Measurements from ENCODE around the gene CD38. TPM values are rescaled to one million over a fixed set of nuclear protein-coding genes. Genes with fewer than 3 reads are reported as not detected.
A peak's percentile ranks its signal among the peaks of the same experiment; 100 is the strongest.
"Not testable (repeated sequence)": the region's sequence is repeated elsewhere in the genome, so short reads cannot be mapped to it uniquely, and the experiment has no call there.

Gene CD38
- total RNA-seq, 1 donor from 2014 or later: 9.4 TPM

DNA sequence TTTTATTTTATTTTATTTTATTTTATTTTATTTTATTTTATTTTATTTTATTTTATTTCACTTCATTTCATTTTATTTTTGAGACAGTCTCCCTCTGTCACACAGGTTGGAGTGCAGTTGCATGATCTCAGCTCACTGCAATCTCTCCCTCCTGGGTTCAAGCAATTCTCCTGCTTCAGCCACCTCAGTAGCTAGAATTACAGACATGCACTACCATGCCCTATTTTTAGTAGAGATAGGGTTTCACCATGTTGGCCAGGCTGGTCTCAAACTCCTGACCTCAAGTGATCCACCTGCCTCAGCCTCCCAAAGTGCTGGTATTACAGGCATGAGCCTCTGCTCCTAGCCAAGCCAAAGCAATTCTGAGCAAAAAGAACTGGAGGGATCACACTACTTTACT lies 24.4 kb downstream of the CD38 start:
- DNase-seq: not testable (repeated sequence)

DNA sequence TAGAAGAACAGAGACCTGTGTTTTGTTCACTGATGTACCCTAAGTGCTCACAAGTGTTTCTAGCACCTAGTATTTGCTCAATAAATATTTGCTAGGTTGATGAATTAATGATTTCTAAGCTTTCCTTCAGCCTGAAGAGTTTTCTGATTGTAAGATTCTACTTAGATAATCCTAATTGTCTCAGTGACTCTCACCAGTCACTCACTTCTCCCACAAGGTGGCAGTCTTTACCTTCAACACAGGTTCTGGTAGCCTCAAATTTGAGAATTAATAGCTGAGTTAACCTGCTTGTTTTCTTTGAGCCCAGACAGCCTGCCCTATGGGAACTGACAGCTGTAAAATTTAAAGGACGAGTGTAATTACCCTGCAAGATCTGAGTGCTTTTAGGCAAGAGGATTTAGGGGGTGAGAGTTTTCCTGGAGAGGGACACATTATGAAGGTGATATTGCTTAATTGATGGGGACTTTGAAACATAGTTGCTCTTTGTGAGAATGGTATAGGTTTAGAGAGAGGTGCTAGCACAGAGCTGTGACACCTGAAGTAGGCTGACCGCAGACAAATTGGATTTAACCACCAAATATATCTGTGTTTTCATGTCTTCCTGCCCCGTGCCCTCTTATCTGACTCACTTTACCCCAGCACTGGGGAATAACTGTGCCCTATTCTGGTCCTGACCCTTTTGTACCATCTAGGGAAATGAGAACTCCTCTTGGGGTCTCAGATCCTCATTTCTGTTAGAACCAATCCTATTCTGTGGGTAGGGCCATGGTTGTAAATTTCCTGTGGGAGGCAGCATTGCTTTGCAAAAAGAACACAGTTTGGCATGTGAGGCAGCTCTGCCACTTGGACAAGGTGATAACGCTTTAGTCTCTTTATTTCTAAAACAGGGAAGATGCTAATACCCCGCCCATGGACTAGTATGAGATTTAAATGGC lies 27.7 kb downstream of the CD38 start:
- DNase-seq: peak; percentile 80

DNA sequence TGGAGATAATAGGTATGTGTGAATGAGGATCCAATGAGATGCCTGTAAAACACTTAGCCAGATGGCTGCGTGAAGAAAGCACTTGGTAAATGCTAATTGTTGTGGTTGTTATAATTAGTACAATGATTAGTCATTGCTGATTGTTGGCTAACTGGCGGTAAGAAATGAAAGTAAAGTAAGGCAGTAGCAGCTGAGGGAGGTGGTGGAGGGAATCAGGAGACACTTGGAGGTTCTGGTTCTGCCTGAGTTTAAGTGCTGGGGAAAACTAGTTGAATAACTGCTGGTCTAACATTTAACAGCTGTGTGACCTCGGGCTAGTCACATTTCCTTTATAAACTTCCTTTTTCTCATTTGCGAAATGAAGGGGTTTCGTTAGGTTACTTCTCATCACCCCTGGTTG lies 30.9 kb downstream of the CD38 start:
- peak; percentile 7 for DNase-seq

DNA sequence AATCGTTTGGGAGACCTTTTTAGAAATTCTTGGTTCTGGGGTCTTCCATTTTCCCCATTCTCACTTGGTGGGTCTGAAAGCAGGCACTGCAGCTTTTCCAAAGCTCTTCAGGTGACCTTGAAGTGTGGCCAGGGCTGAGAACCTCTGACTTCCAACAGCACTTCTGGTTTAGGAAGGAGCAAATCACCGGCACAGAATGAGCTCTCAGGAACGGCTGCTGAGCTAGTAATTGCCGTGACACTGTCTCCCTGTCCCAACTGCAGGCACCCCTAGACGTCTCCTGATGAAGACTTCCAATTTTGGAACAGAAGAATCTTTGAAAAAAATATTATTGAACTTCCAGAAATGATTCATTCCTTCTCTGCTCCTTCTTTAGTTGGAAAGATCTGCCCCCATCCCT lies 31.3 kb downstream of the CD38 start:
- DNase-seq: no peak

DNA sequence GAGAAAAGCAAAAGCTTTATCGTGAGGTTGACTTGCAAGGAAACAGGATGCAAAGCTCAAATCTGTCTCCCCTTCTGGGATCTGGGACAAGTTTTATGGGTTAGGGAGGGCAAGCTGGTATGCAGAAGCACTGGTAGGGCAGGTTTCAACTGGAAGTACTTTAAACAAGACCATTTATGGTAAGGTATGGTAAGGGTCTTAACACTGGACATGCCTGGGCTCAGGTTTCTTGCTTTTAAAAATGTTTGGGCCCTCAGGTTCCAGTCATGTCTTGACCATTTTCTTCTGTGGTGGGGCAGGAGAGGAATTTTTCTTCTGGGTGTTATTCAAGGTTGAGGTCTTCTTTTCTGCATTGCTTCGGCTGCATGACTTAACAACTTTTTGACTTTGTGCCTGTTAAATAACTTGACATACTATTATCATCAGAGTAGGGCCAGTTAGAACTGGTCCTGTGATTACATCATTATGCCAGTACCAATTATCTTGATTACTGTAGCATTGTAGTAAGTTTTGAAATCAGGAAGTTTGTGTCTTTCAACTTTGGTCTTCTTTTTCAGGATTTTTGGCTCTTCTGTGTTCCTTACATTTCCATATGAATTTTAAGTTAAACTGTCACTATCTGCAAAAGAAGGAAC lies 33.7 kb downstream of the CD38 start:
- no peak for DNase-seq

DNA sequence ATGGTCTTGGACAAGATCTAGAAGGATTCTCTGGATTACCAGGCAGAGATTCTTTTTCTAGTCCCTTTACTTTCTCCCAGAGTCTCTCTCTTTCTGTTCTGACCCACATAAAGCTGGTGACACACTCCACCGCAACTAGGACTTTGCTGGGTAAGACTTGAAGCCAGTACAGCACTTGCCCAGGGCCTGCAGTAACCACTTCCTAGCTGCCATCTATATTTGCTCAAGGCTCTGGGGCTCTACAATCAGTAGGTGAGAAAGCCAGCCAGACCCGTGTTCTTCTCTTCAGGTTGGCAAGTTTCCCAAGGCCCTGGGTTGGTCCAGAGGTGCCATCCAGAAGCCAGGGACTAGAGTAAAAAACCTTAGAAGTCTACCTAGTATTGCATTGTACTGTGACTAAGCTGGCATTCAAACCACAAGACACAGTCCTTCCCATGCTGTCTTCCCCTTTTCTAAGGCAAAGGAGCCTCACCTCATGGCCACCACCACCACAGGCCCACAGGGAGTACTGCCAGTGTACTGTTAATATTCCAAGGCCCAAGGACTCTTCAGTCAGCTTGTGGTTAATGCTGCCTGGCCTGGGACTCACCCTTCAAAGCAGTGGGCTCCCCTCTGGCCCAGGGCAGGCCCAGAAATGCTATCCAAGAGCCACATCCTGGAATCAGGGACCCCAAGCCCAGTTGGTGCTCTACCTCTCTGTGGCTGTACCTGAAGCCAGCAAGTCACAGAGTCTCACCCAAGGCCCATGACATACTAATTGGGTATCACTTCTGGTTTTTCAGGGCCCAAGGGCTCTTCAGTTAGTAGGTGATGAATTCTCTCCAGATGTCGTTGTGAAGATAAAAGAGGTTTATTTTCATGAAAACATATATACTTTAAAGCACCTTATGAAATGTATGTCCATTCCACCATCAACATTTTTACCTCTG lies 54.7 kb downstream of the CD38 start:
- DNase-seq: no peak

DNA sequence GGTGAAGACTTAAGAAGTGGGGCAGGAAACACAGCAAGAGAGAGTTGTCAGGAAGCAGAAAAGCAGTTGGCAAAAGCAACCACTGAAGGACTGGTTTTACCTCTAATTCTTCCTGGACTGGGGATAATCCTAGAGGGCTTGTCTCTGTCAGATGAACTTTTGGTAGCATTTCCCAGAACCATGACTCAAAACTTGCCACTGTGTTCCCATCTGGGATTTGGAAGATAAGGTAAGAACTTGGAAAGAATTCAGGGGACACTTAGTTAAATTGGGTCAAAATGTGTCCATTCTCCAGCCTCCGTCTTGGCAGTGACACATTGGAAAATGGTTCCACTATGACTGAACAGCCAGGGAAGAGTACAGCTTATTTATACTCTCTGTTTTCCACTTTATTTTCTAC lies 55.7 kb downstream of the CD38 start:
- DNase-seq: no peak

DNA sequence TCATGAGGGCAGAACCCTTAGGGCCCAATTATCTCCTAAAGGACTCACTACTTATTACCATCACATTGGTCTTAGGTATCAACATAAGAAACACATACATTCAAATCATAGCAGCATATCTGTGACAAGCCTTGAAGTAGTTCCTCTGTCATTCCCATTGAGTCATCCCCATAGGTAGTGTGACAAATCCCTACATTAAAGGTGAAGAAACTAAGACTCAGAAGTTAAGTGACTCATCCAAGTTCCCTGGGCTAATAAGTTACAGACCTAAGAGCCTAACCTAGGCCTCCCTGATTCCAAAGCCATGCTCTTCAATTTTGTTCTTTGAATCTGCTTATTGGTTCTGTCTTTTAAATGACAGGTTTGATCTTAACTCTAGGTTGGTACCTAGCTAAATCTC lies 58.2 kb downstream of the CD38 start:
- no peak for DNase-seq

DNA sequence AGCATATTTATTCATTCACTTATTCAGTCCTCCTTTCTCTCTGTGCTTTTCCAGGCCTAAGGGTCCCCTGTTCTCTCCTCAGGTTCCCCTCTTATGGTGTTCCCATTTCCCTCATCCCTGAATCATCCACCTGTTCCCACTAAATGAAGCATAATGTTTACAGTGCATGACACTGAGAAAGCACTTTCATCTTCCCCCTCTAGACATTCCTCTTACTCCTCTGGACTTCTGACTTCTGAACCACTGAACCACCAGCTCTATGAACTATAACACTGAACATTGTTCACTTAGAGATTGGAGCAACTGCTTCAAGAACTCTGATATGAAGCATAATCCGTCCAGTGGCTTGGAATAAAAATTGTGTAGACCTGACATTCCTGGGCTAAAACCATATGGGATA lies 59.5 kb downstream of the CD38 start:
- no peak for DNase-seq

DNA sequence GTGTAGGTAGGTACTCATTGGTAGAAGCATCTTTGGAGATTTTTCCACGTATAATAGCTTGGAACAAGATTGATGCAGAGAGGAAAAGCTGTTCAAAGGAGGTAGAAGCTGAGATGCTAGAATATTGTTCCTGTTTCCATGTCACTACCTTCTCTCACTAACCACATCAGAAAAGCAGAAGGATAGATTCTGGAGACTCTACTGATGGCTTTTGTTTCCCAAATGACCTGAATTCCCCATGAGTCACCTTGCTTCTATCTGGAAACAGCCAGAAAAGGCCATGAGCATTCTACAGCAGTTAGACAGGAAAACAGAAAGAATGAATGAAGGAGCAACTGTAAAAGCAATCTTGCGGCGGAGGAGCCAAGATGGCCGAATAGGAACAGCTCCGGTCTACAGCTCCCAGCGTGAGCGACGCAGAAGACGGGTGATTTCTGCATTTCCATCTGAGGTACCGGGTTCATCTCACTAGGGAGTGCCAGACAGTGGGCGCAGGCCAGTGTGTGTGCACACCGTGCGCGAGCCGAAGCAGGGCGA lies 63.1 kb downstream of the CD38 start:
- DNase-seq: not testable (repeated sequence)

DNA sequence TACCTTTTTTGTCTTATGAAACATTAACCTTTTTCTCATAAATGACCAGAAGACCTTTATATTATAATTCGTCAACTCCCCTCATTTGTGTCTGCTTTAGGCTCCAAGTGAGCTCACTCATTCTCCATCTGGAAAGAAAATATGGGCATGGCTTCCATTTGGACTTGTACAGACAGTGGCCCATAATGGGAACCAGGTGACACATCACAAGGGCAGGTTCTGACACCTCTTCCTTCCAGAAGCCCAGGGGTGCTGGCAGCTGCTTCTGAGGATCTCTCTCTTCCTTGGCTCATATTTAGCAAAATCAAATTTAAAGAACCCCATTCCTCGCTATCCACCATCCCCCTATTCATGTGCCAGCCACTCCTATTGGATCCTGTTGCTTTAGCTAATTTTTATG lies 69.6 kb downstream of the CD38 start:
- DNase-seq: no peak

DNA sequence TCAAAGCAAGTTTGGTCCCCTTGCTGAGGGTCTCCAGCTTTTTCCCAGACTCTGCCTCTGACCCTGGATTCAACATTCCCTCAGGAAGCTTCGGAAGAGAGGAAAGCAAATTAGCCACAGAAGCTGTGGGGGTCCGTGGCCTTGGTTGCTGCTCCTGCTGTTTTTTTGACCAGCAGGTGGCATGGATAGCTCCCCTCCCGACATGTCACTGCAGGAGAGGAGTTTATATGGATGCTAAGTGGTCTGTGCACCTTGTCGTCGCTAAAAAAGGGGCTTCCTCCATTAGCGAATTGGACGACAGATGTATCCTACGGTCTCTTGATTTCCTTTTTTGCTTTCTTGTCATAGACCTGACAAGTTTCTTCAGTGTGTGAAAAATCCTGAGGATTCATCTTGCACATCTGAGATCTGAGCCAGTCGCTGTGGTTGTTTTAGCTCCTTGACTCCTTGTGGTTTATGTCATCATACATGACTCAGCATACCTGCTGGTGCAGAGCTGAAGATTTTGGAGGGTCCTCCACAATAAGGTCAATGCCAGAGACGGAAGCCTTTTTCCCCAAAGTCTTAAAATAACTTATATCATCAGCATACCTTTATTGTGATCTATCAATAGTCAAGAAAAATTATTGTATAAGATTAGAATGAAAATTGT lies 70.2 kb downstream of the CD38 start:
- DNase-seq: no peak

DNA sequence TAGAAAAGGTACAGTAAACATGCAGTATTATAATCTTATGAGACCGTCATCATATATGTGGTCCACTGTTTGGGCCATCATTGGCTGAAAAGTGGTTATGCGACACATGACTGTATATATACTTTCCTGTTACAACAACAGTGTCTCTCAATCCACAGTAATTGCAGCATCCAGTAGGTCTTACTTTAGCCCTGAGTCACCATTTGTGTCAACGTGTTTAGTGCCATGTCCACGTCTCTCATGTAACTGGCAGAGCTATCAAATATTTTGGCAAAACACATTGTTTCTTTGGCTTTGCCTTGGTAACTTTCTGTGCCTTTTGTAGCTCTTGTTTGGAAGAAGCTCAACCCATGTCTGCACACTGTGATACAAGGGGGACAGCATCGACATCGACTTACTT lies 73.8 kb downstream of the CD38 start:
- no peak for DNase-seq

DNA sequence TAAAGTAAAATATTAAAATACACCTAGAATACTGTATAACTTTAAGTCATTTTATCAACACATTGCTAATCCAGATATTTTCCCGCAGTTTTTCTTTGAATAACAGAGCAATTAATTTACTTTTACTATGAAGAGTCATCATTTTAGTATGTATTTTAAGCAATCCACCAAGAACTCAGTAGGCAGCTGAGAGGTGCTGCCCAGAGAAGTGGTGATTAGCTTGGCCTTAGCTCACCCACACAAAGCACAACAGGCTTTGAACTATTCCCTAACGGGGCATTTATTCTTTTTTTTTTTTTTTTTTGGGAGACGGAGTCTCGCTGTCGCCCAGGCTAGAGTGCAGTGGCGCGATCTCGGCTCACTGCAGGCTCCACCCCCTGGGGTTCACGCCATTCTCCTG lies 74.4 kb downstream of the CD38 start:
- no peak for DNase-seq

DNA sequence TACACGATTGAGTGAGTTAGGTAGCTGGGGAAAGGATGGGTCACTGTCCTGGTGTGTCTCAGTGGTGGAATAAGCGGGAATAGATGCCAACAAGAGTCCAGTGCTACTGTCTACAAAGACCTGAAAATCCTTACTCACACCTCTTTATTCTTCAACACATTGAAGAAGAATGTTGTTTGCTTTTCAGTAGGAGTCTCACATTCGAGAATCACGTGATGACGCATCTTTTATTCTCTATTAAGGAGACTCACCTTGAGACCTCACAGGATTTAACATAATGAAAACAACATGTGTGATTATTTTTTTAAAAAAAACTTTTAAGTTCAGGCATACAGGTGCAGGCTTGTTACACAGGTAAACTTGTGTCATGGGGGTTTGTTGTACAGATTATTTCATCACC lies 75.2 kb downstream of the CD38 start:
- DNase-seq: no peak

DNA sequence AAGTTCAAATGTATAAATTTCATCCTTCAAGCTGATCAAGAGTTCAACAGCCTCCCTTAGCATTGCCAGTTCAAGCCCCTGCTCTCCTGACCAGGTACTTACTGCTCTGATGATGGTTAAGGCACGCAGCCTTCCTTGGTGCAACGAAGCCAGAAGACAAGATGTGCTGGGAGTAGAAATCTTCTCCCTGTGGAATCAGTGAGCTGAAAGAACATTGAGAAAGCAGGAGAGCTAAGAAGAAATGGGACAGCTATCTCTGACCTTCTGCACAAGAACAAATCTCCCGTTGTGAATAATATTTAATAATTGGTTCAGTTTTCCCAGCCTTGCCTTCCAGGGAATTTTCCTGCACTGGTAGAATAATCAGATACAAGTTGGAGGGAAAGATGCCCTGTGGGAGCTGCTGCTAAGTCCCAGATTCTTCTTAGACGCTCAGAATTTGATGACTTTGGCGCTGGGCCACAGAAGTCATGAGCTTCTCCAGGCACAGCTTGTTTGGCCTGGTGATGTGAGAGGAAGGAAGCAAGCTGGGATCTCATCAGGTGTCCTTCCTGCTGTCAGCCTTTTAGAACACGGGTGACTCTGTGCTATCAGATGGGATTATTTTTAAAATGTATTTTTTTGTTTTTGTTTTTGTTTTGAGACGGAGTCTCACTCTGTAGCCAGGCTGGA lies 77.8 kb downstream of the CD38 start:
- DNase-seq: peak; percentile 2

DNA sequence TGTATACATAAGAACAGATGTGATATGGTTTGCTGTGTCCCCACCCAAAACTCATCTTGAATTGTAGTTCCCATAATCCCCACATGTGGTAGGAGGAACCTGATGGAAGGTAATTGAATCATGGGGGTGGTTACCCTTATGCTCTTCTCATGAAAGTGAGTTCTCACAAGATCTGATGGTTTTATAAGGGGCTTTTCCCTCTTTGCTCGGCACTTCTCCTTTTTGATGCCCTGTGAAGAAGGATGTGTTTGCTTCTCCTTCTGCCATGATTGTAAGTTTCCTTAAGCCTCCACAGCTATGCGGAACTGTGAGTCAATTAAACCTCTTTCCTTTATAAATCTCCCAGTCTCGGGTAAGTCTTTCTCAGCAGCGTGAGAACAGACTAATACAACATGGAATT lies 83.1 kb downstream of the CD38 start:
- DNase-seq: not testable (repeated sequence)

DNA sequence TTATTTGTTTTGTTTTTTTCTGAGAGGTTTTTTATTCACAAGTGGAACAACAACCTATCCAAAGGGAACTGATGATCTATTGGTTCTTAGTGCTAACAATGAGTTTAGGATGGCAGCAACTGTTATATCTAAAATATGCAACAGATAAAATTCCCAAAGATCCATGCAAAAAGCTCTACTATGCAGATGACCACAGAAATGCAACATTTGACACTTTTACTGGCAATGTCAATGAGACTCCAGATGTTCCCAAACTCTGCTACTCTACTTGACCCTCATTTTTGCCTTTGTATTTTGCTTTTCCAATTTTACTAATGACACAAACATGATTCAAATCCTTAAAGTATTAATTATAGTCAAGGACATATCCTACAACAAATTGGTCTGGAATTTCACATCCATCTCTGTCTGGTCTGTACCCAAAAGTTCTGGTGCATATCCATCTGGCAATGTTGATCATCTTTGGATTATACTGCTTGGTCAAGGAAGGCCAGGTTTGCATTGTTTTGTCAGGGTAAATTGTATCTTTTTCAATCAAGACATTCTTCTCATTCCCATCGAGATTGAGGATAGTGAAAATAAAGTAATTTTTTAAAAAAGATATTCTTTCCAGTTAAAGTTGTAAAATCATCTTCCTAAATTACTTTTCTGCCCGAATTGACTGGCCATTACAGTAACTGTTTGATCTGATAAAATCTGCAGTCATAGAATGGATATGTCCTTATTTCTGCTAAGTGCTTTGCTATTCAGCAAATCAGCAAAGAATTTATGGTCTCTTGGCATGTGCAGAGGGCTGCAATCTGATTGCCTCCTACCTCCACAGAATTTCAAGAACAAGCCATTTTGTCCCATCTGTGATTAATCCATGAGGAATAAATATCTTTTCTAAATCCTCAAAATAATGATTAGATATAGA lies 86.8 kb downstream of the CD38 start:
- DNase-seq: no peak

DNA sequence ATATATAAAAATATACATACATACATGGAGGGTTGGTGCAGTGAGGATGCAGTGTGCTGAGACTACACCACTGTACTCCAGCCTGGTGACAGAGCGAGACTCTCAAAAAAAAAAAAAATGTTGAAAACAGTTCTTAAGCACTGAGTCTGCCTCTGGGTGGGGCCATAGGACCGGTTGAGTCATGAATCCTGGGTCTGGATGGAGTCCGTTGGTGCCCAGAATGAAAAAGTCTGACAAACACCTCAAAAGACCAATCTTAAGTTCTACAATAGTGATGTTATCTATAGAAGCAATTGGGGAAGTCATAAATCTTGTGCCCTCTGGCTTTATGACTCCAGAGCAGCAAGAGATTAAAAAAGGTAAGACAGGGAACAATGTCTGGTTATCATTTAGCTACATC lies 90.0 kb downstream of the CD38 start:
- no peak for DNase-seq

DNA sequence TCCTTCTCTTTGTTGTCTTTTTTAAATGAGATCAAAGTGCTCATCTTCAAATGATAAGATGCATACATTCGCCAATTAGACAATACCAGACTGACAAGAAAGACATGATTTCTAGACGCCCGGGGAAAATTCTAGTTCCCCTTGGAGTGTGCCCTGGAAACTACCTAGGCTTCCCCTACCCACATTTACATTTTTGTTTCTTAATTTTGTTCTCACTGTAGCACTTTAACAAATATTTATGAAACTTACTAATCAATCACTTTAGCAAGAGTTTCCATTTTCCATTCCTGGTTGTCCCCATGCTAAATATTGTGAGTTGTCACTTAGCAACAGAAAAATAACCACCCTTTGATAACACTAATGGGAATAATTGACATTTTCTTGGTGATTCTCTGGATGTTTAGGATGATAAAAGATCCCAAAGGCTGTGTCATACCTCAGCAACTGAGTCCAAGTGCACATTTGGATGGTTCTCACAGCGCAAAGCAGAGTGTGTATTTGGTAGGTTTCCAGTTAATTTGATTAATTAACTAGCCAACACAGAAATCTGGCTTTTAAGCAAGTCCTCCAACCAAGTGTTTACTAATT lies 90.8 kb downstream of the CD38 start:
- DNase-seq: no peak
